A549 (cell line): ENCODE measurements around the gene SLC39A2. TPM values are rescaled to one million over a fixed set of nuclear protein-coding genes. Genes with fewer than 3 reads are reported as not detected.

Source experiments
- ATAC-seq, 2 experiments: fragments of 200-7000 bp in 1 of 2; fragments of >200 bp in 1 of 2; cut with Nextera tagmentation in 1 of 2; cut with Tn5 transposase in 1 of 2; 3 replicates each; pipeline versions ENCODE4 v1.8.0 to v1.9.1; 2018 to 2020; ENCODE audit warnings: mild to moderate bottlenecking in 1 of 2, moderate library complexity in 1 of 2
- CTCF ChIA-PET: fragments of 300-600 bp; sonication (Branson Sonifier 250); formaldehyde crosslinking; extraction: SDS; loops from one replicate; lab custom pipeline; 2021; ENCODE audit warnings: antibody characterized with exemption, inconsistent platforms; lab: Yijun Ruan, JAX
- POLR2A ChIA-PET: fragments of 350-600 bp; formaldehyde crosslinking; extraction: SDS; loops from one replicate; lab custom pipeline; 2021; ENCODE audit warnings: antibody characterized with exemption, inconsistent platforms; lab: Yijun Ruan, JAX
- DNase-seq, 2 experiments: peaks; one replicate each; pipeline versions ENCODE4 v3.0.0 to v3.0.0-alpha.2; 2011 to 2016; ENCODE audit warnings: low read depth in 1 of 2, low spot score in 1 of 2
- FAIRE-seq: peaks from 2 replicates; lab custom pipeline; 2011; peaks lifted over from hg19 to GRCh38; lab: Jason Lieb, UNC
- H3K27ac ChIP-seq, 2 experiments: fragments of >200 bp; sonication (Bioruptor Twin); formaldehyde crosslinking; 3 replicates each; pipeline ENCODE4 v1.5.1; 2016 to 2017
- H3K4me1 ChIP-seq: fragments of >200 bp; sonication (Bioruptor Twin); formaldehyde crosslinking; 3 replicates; pipeline ENCODE4 v1.6.1; 2016
- H3K4me2 ChIP-seq: fragments of >200 bp; sonication (Bioruptor Twin); formaldehyde crosslinking; 3 replicates; pipeline ENCODE4 v1.6.1; 2016
- H3K4me3 ChIP-seq: fragments of >200 bp; sonication (Bioruptor Twin); formaldehyde crosslinking; 3 replicates; pipeline ENCODE4 v1.5.1; 2016
- H3K9me3 ChIP-seq: fragments of >200 bp; sonication (Bioruptor Twin); formaldehyde crosslinking; 3 replicates; pipeline ENCODE4 v1.6.1; 2016
- BHLHE40 ChIP-seq: IDR thresholded peaks from 2 replicates; pipeline ENCODE4 v1.6.1; 2012; ENCODE audit warnings: low read depth, low read length, inconsistent platforms
- CHD2 ChIP-seq: fragments of 150-350 bp; IDR thresholded peaks from 2 replicates; pipeline ENCODE4 v1.6.1; 2014; ENCODE audit warnings: low read length; ENCODE audit not compliant: partially characterized antibody
- EHF ChIP-seq: fragments of 250-450 bp; sonication (Bioruptor Pico); IDR thresholded peaks from 2 replicates; pipeline ENCODE4 v1.5.0; 2020; ENCODE audit warnings: mild to moderate bottlenecking
- EP300 ChIP-seq, 2 experiments: fragments of >200 bp; sonication (Bioruptor Twin); formaldehyde crosslinking; IDR thresholded peaks; 2 replicates in 1 of 2; 3 replicates in 1 of 2; pipeline ENCODE4 v1.6.1; 2016 to 2017
- ESRRA ChIP-seq: fragments of 150-350 bp; IDR thresholded peaks from 2 replicates; pipeline ENCODE4 v1.6.1; 2014; ENCODE audit warnings: mild to moderate bottlenecking, low read length, borderline replicate concordance
- FOSB ChIP-seq: fragments of 250-450 bp; sonication (Bioruptor Pico); IDR thresholded peaks from 2 replicates; pipeline ENCODE4 v1.5.0; 2020; ENCODE audit warnings: mild to moderate bottlenecking, moderate library complexity
- FOSL2 ChIP-seq, 2 experiments: fragments of 450-650 bp in 1 of 2; fragments of >200 bp in 1 of 2; sonication (Bioruptor Twin) in 1 of 2; formaldehyde crosslinking; IDR thresholded peaks; 2 replicates each; pipeline versions ENCODE4 v1.5.0 to v1.6.1; 2016 to 2020; ENCODE audit warnings: mild to moderate bottlenecking in 1 of 2, moderate library complexity in 1 of 2
- FOXS1 ChIP-seq: fragments of 250-450 bp; sonication (Bioruptor Pico); IDR thresholded peaks from 2 replicates; pipeline ENCODE4 v1.5.0; 2020; ENCODE audit warnings: mild to moderate bottlenecking, moderate library complexity
- GATA3 ChIP-seq: IDR thresholded peaks from 2 replicates; pipeline ENCODE4 v1.6.1; 2012; ENCODE audit warnings: borderline replicate concordance
- HOXA7 ChIP-seq: fragments of 250-450 bp; sonication (Bioruptor Pico); IDR thresholded peaks from 2 replicates; pipeline ENCODE4 v1.5.0; 2020; ENCODE audit warnings: mild to moderate bottlenecking, moderate library complexity
- HOXB5 ChIP-seq: fragments of 250-450 bp; sonication (Bioruptor Pico); IDR thresholded peaks from 2 replicates; pipeline ENCODE4 v1.5.0; 2020; ENCODE audit warnings: mild to moderate bottlenecking, moderate library complexity
- JUNB ChIP-seq: fragments of >200 bp; sonication (Bioruptor Twin); formaldehyde crosslinking; IDR thresholded peaks from 2 replicates; pipeline ENCODE4 v1.6.1; 2016
- MAFK ChIP-seq: fragments of 450-650 bp; IDR thresholded peaks from 2 replicates; pipeline ENCODE4 v1.6.1; 2014; ENCODE audit not compliant: partially characterized antibody
- MYC ChIP-seq: IDR thresholded peaks from 2 replicates; pipeline ENCODE4 v1.6.1; 2012; ENCODE audit warnings: mild to moderate bottlenecking, inconsistent platforms, low read length, improper control_type of control experiment, borderline replicate concordance
- PHF8 ChIP-seq: fragments of 200-600 bp; sonication (generic); IDR thresholded peaks from 2 replicates; pipeline ENCODE4 v1.6.1; 2016; ENCODE audit warnings: low read depth, mild to moderate bottlenecking, antibody characterized with exemption, moderate library complexity, borderline replicate concordance
- POLR2A ChIP-seq: IDR thresholded peaks from 2 replicates; pipeline ENCODE4 v1.6.1; 2012; ENCODE audit warnings: mild to moderate bottlenecking, low read length
- RAD21 ChIP-seq, 2 experiments: fragments of >200 bp in 1 of 2; sonication (Bioruptor Twin) in 1 of 2; formaldehyde crosslinking in 1 of 2; IDR thresholded peaks in 1 of 2; conservative IDR thresholded peaks in 1 of 2; 2 replicates in 1 of 2; 3 replicates in 1 of 2; pipeline ENCODE4 v1.6.1; 2012 to 2018; ENCODE audit warnings: inconsistent platforms in 1 of 2
- SMC3 ChIP-seq: fragments of >200 bp; sonication (Bioruptor Twin); formaldehyde crosslinking; IDR thresholded peaks from 3 replicates; pipeline ENCODE4 v1.6.1; 2018; ENCODE audit warnings: inconsistent platforms
- TP53 ChIP-seq: fragments of 250-450 bp; sonication (Bioruptor Pico); IDR thresholded peaks from 2 replicates; pipeline ENCODE4 v1.5.0; 2021; ENCODE audit warnings: mild to moderate bottlenecking, moderate library complexity
- ZFP36 ChIP-seq: fragments of 450-650 bp; IDR thresholded peaks from 2 replicates; pipeline ENCODE4 v1.6.1; 2014; ENCODE audit warnings: borderline replicate concordance; ENCODE audit not compliant: partially characterized antibody
- ZNF302 ChIP-seq: fragments of 250-450 bp; sonication (Bioruptor Pico); IDR thresholded peaks from 2 replicates; pipeline ENCODE4 v1.9.0; 2021; ENCODE audit warnings: inconsistent platforms, mild to moderate bottlenecking, moderate library complexity
- ZSCAN20 ChIP-seq: fragments of 250-450 bp; sonication (Bioruptor Pico); IDR thresholded peaks from 2 replicates; pipeline ENCODE4 v1.8.0; 2022; ENCODE audit warnings: mild to moderate bottlenecking, moderate library complexity
- WGBS: methylation state at CpG from one replicate; pipeline ENCODE4 v1.1.6; 2017; ENCODE audit errors: missing lambda C conversion rate; 5-methylcytosine and 5-hydroxymethylcytosine counted together
- polyA plus RNA-seq, 4 experiments: library from polyadenylated mRNA; depleted of rRNA in 3 of 4; stranded (reverse); fragments of >200 nt; fragmentation: RNase III in 1 of 4; extraction: RNeasy Plus Mini Kit Qiagen cat#74134 plus additional on column Dnase treatment in 1 of 4; gene quantifications; 2 replicates in 3 of 4; 3 replicates in 1 of 4; pipeline ENCODE4 v1.2.3, GENCODE V29; 2011 to 2017
- TF ChIP-seq, protein P1 (sequence below): fragments of 450-650 bp; IDR thresholded peaks from 2 replicates; pipeline ENCODE4 v1.6.1; 2014; ENCODE audit warnings: antibody characterized with exemption
- TF ChIP-seq, protein P2 (sequence below): fragments of 250-450 bp; sonication (Bioruptor Pico); IDR thresholded peaks from 2 replicates; pipeline ENCODE4 v1.5.0; 2020; ENCODE audit warnings: low read depth, mild to moderate bottlenecking, moderate library complexity
- TF ChIP-seq, protein P3 (sequence below): IDR thresholded peaks from 2 replicates; pipeline ENCODE4 v1.6.1; 2012
- TF ChIP-seq, protein P4 (sequence below): fragments of >200 bp; sonication (Bioruptor Twin); formaldehyde crosslinking; IDR thresholded peaks from 3 replicates; pipeline ENCODE4 v1.6.1; 2016

SLC39A2 gene
- polyA plus RNA-seq, 2 of the 4 experiments (the other 2 are of a cell fraction): not detected

DNA sequence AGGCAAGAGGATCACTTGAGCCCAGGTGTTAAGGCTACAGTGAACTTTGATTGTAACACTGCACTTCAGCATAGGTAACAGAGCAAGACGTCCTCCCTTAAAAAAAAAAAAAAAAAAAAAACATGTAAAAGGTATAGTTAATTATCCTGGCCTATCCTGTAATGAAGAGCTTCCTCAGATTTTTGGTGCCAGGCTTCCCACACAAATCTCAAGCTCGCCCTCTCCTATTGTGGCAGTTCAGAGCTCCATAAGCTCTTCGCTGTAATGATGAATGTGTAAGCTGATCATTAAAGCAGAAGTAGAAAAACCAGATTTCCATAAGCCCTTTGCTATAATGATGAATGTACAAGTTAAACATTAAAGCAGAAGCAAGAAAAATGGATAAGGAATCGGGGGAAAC lies 2.0 kb upstream of the SLC39A2 start:
- DNase-seq (no peak), ATAC-seq (no peak), FAIRE-seq (no peak)
- ChIA-PET POLR2A (interaction anchor here (0.6 kb wide), 1 partner anchor 39 kb away, joined by 5 read pairs; no protein-coding TSS in a partner anchor), CTCF (interaction anchor here (0.6 to 10.9 kb wide), 14 partner anchors 9 to 643 kb away, joined by 3 to 185 read pairs (median 4); no protein-coding TSS in a partner anchor)
- WGBS: 67% methylated on average over 4 of the region's 4 CpGs
- Histone ChIP-seq H3K9me3 (no peaks in the 10 kb centered on the region), H3K4me3 (no peak overlapping the region), H3K4me2 (no peak overlapping the region), H3K4me1 (no peaks in the 10 kb centered on the region), H3K27ac (no peak overlapping the region)
- TF ChIP-seq ESRRA (no peak), ZFP36 (no peak), HOXA7 (no peak), HOXB5 (no peak), ZSCAN20 (no peak), PHF8 (no peak), MYC (no peak), ZNF302 (CRISPR knock-in tag) (no peak), GATA3 (no peak), FOSL2 (IDR thresholded peaks at IDR 0.05) (no peak), FOSL2 (CRISPR knock-in tag; IDR thresholded peaks at IDR 0.05) (no peak), JUNB (no peak), MAFK (no peak), EHF (CRISPR knock-in tag) (no peak), EP300 (IDR thresholded peaks at IDR 0.05) (no peak), SMC3 (no peak)
- TF ChIP-seq, protein P1, sequence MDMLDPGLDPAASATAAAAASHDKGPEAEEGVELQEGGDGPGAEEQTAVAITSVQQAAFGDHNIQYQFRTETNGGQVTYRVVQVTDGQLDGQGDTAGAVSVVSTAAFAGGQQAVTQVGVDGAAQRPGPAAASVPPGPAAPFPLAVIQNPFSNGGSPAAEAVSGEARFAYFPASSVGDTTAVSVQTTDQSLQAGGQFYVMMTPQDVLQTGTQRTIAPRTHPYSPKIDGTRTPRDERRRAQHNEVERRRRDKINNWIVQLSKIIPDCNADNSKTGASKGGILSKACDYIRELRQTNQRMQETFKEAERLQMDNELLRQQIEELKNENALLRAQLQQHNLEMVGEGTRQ: no peak
- TF ChIP-seq, protein P2, sequence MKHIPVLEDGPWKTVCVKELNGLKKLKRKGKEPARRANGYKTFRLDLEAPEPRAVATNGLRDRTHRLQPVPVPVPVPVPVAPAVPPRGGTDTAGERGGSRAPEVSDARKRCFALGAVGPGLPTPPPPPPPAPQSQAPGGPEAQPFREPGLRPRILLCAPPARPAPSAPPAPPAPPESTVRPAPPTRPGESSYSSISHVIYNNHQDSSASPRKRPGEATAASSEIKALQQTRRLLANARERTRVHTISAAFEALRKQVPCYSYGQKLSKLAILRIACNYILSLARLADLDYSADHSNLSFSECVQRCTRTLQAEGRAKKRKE: no peak

DNA sequence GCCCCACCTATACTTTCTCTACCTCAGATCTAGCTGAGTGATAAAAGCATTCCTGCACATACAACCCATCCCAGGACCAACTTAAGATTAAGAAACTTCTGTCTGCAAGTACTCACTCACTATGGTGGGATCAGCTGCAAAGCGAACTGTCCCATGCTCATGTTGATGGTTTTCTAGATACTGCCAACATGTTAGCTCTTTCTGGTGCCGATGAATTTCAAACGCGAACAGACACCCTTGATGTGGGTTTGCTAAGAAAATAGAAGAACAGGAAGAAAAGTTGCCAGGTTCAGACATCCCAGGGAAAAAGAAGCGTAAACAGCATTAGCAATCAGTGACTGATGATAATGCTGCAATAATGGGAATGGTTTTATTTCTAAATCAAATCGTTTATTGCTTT lies 1.5 kb upstream of the SLC39A2 start:
- no peak for FAIRE-seq
- TF ChIP-seq TP53 (CRISPR knock-in tag): no peak
- Histone ChIP-seq H3K4me1 (no peaks in the 10 kb centered on the region), H3K4me3 (no peak overlapping the region), H3K27ac (no peak overlapping the region), H3K9me3 (no peaks in the 10 kb centered on the region), H3K4me2 (no peak overlapping the region)
- CTCF ChIA-PET: interaction anchor here (0.6 to 10.9 kb wide), 12 partner anchors 8 to 643 kb away, joined by 3 to 185 read pairs (median 6); no protein-coding TSS in a partner anchor
- WGBS: 82% methylated on average over 6 of the region's 6 CpGs
- POLR2A ChIA-PET: interaction anchor here (0.6 kb wide), 1 partner anchor 38 kb away, joined by 5 read pairs; no protein-coding TSS in a partner anchor
- no peak for ATAC-seq
- DNase-seq: no peak

DNA sequence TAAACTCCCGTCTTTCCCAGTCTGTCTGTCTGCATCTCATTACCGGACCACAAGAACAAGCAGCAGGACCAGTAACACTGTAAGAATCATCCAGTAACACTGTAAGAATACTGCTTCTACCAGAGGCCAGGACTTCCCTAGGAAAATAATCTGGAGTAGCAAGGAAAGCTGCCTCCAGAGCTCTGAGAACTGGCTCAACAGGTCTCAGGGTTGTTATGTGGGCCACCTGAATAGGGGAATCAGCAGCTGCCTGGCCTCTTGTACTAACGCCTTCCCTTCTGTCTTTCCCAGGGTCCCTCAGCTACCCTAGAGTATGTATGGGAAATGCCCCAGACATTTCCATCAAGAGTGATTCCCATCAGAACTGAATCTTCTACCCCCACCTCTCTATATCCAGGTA lies 954 bp upstream of the SLC39A2 start:
- no peak for FAIRE-seq
- no peak overlapping the region for H3K27ac ChIP-seq

More for the DNA sequence above, 954 bp upstream of the SLC39A2 start:
- no peak overlapping the region for H3K4me2 ChIP-seq
- H3K4me3 ChIP-seq: no peak overlapping the region
- WGBS: 90% methylated on average over 3 of the region's 3 CpGs
- no peaks in the 10 kb centered on the region for H3K9me3 ChIP-seq
- no peak; a peak in 1 of 6 replicates for ATAC-seq
- CTCF ChIA-PET: interaction anchor here (0.9 to 10.9 kb wide), 9 partner anchors 19 to 140 kb away, joined by 3 to 185 read pairs (median 5); no protein-coding TSS in a partner anchor
- no peak for DNase-seq
- H3K4me1 ChIP-seq: no peaks in the 10 kb centered on the region
- POLR2A ChIA-PET: no interaction called here
- TF ChIP-seq, protein P3, sequence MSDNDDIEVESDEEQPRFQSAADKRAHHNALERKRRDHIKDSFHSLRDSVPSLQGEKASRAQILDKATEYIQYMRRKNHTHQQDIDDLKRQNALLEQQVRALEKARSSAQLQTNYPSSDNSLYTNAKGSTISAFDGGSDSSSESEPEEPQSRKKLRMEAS: no peak
- TF ChIP-seq, protein P4, sequence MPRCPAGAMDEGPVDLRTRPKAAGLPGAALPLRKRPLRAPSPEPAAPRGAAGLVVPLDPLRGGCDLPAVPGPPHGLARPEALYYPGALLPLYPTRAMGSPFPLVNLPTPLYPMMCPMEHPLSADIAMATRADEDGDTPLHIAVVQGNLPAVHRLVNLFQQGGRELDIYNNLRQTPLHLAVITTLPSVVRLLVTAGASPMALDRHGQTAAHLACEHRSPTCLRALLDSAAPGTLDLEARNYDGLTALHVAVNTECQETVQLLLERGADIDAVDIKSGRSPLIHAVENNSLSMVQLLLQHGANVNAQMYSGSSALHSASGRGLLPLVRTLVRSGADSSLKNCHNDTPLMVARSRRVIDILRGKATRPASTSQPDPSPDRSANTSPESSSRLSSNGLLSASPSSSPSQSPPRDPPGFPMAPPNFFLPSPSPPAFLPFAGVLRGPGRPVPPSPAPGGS: no peak
- TF ChIP-seq POLR2A (no peak), FOXS1 (CRISPR knock-in tag) (no peak), RAD21 (conservative IDR thresholded peaks at IDR 0.05 in 1 of 2, IDR thresholded peaks at IDR 0.05 in 1 of 2) (no peak), FOSB (CRISPR knock-in tag) (no peak), CHD2 (no peak), BHLHE40 (no peak)
- TF ChIP-seq, protein P1: no peak
- TF ChIP-seq, protein P2: no peak
